Mononuclear cell (primary cell): ENCODE measurements around the gene SDC1. TPM values are rescaled to one million over a fixed set of nuclear protein-coding genes. Genes with fewer than 3 reads are reported as not detected.
"Not testable (repeated sequence)": the region's sequence is repeated elsewhere in the genome, so short reads cannot be mapped to it uniquely, and the experiment has no call there.

Source experiments
- H3K27me3 ChIP-seq: 2 replicates; pipeline ENCODE4 v1.6.0; 2011; ENCODE audit warnings: low read length, control low read depth; ENCODE audit not compliant: insufficient read depth
- H3K4me1 ChIP-seq: 2 replicates; pipeline ENCODE4 v1.5.1; 2011; ENCODE audit warnings: mild to moderate bottlenecking, low read length, control low read depth; ENCODE audit not compliant: insufficient read depth
- H3K4me3 ChIP-seq: 2 replicates; pipeline ENCODE4 v1.5.1; 2011; ENCODE audit warnings: mild to moderate bottlenecking, low read length, moderate library complexity
- H3K9me3 ChIP-seq: 2 replicates; pipeline ENCODE4 v1.5.1; 2011; ENCODE audit warnings: low read depth, mild to moderate bottlenecking, control low read depth, low read length
- total RNA-seq: library from RNA; depleted of rRNA; stranded (reverse); fragments of >200 nt; gene quantifications from one replicate; pipeline ENCODE4 v1.2.3, GENCODE V29; 2012

The SDC1 gene
- not detected for total RNA-seq

- peaks cover 45% of the 10 kb centered on the region for H3K27me3 ChIP-seq
Measured at GRCh38 chr2:20224716-20225293, at the start of gene SDC1. TSS of gene SDC1 (minus strand) at chr2:20225130. CDS start at chr2:20224867, 263 bp downstream.

DNA sequence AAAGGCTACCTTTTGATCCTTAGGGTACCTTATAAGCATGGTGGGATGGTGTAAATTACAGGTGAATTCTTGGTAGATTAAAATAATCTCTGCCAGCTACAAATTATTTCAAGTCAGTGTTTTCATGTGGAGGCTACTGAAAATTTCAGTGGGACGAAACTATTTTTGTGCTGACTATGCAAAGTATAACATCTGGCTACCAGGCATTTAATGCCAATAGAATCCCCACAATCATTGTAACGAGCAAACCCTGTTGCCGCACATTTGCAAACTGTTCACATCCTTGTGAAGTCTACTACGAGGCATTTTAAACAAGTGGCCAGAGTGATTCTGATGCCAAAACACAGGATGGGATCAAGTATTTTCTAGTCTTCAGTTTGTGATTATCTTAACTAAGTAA is 48.1 kb upstream of the SDC1 start:
- Histone ChIP-seq H3K4me3 (no peak overlapping the region), H3K9me3 (no peaks in the 10 kb centered on the region), H3K4me1 (no peaks in the 10 kb centered on the region), H3K27me3 (no peaks in the 10 kb centered on the region)

More at GRCh38 chr2:20224716-20225293, at the start of gene SDC1:
- H3K4me1 ChIP-seq, result peaks cover 7% of the 10 kb centered on the region
- no peak within 1 kb of the TSS for H3K4me3 ChIP-seq
- no peaks in the 10 kb centered on the region for H3K9me3 ChIP-seq

- not testable (repeated sequence) for H3K9me3 ChIP-seq, H3K27me3 ChIP-seq, H3K4me1 ChIP-seq, H3K4me3 ChIP-seq
Measured at GRCh38 chr2:20268317-20268716, 43.4 kb upstream of the SDC1 start.

GRCh38 chr2:20267529-20267928 is 42.6 kb upstream of the SDC1 start:
- H3K27me3 ChIP-seq, result no peaks in the 10 kb centered on the region
- H3K4me3 ChIP-seq, result no peak overlapping the region
- no peaks in the 10 kb centered on the region for H3K9me3 ChIP-seq
- no peaks in the 10 kb centered on the region for H3K4me1 ChIP-seq

- H3K9me3 ChIP-seq, result no peaks in the 10 kb centered on the region
- no peak overlapping the region for H3K4me3 ChIP-seq
- no peaks in the 10 kb centered on the region for H3K4me1 ChIP-seq
- no peaks in the 10 kb centered on the region for H3K27me3 ChIP-seq
Measured at GRCh38 chr2:20264629-20265028, 39.7 kb upstream of the SDC1 start.

DNA sequence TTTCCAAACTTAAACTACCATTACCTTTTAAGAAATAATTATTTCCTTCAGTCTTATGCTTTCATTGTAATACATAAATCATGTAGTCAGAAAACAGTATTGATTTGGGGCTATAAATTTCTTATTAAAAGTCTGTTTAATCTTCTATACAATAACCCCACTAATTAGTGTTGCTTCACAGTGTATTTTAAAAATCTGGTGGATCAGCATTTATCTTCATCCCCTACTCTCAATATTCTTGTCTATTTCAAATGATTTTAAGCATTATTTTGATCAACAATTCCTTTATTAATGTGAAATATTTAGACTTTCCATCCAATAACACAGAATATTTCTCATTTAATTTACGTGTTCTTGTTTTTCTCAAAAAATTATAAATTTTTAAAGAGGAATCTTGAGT is 32.5 kb upstream of the SDC1 start:
- Histone ChIP-seq H3K9me3 (no peaks in the 10 kb centered on the region), H3K4me3 (no peak overlapping the region), H3K27me3 (no peaks in the 10 kb centered on the region), H3K4me1 (no peaks in the 10 kb centered on the region)

DNA sequence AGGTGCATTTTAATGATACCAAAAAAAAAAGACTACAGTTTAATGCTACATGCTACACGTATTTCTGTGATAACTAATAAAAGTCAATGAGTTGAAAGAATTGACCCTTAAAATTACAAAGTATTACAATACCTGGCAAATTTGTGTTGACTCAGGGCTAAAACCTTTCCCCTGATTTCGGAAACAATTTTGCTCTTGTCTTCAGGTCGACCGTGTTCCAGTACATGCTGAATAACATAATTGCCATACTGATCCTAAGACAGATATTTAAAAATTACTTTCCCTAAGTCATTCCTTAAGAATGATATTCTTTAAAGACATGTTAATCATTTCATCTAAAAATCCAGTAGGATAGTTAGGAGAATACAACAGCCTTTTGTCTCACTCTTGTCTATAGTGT is 29.8 kb upstream of the SDC1 start:
- H3K4me3 ChIP-seq, result no peak overlapping the region
- H3K4me1 ChIP-seq, result no peaks in the 10 kb centered on the region
- H3K27me3 ChIP-seq, result no peaks in the 10 kb centered on the region
- no peaks in the 10 kb centered on the region for H3K9me3 ChIP-seq

DNA sequence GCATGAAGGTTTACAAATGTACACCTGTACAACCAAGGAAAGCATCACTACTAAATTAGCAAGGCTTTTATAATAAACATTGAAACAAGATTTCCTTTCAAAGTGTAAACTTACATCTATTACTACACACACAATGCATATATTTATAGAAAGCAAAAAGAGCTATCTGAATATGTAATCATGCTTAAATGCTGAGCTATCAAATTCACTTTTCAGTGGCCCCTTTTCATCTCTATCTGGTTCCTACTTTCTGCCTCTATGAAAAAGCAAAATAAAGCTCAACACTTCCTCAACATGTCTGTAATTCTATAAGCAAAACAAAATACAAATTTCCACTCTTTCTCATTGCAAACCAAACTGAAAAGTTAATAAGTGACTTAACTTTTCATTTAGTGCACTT is 25.5 kb upstream of the SDC1 start:
- no peaks in the 10 kb centered on the region for H3K4me1 ChIP-seq
- H3K9me3 ChIP-seq, result no peaks in the 10 kb centered on the region
- no peaks in the 10 kb centered on the region for H3K27me3 ChIP-seq
- H3K4me3 ChIP-seq, result no peak overlapping the region

- Histone ChIP-seq H3K27me3 (no peaks in the 10 kb centered on the region), H3K4me1 (no peaks in the 10 kb centered on the region), H3K9me3 (no peaks in the 10 kb centered on the region), H3K4me3 (no peak overlapping the region)
Measured at GRCh38 chr2:20249170-20249569, 24.2 kb upstream of the SDC1 start.

- Histone ChIP-seq H3K4me3 (no peak overlapping the region), H3K4me1 (peaks cover 1% of the 10 kb centered on the region), H3K27me3 (no peaks in the 10 kb centered on the region), H3K9me3 (no peaks in the 10 kb centered on the region)
Measured at GRCh38 chr2:20247084-20247483, 22.2 kb upstream of the SDC1 start.

GRCh38 chr2:20243637-20244036 is 18.7 kb upstream of the SDC1 start:
- not testable (repeated sequence) for H3K4me3 ChIP-seq, H3K27me3 ChIP-seq, H3K9me3 ChIP-seq, H3K4me1 ChIP-seq

GRCh38 chr2:20242727-20243377 is 17.9 kb upstream of the SDC1 start:
- no peak overlapping the region for H3K4me3 ChIP-seq
- peaks cover 4% of the 10 kb centered on the region for H3K4me1 ChIP-seq
- H3K27me3 ChIP-seq, result peaks cover 3% of the 10 kb centered on the region
- H3K9me3 ChIP-seq, result no peaks in the 10 kb centered on the region

DNA sequence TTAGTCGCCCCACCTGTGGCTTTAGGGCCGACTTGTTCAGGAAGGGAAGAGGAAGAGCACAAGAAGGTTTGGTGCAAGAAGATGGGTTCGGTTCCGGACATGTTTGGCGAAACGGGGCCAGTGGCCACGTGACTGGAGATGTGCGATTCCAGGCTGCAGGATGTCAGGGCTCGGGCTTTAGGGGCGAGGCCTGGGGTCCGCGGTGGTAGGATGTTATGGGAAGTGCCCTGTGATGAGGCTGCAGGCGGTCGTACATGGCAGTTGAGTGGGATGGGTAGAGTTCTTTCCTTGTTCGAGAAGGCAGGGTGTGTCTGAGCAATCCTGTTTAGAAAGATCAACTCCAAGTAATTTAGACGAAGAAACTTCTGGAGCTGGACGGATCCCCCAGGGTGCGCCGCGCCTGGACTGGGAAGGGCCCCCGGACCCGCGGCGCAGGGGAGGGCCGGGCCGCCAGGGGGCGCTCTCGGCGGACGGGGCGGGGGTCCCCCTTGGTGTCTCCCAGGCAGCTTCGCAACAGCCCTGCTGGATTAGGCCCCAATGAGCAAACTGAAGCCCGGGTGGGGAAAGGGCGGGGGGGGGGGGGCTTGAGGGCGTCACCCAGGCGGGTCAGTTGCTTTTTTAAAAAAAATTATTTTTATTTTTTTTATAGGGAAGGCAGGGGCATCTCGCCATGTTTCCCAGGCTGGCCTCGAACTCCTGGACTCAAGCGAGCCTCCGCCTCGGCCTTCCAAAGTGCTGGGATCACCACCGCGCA is 17.2 kb upstream of the SDC1 start:
- no peaks in the 10 kb centered on the region for H3K9me3 ChIP-seq
- no peak overlapping the region for H3K4me3 ChIP-seq
- peaks cover 3% of the 10 kb centered on the region for H3K27me3 ChIP-seq
- peaks cover 4% of the 10 kb centered on the region for H3K4me1 ChIP-seq

GRCh38 chr2:20240291-20240690 is 15.4 kb upstream of the SDC1 start:
- not testable (repeated sequence) for H3K27me3 ChIP-seq, H3K9me3 ChIP-seq, H3K4me1 ChIP-seq, H3K4me3 ChIP-seq

DNA sequence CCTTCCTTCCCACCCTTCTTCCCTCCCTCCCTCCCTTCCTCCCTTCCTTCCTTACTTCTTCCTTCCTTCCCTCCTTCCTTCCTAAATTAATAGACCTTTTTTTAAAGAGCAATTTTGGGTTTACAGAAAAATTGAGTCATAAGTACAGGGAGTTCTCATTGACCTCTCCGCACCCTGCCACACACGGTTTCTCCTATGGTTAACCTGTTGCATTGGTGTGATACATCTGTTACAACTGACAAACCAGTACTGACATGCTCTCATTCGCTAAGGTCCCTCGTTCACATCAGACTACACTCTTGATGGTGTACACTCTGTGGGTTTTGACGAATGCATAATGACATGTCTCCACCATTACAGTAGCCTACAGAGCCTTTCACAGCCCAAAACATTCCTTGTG is 11.6 kb upstream of the SDC1 start:
- Histone ChIP-seq H3K9me3 (no peaks in the 10 kb centered on the region), H3K4me3 (no peak overlapping the region), H3K4me1 (no peaks in the 10 kb centered on the region), H3K27me3 (peaks cover 3% of the 10 kb centered on the region)
